ENCODE results near the gene WBP1L.
"Not testable (repeated sequence)": the region's sequence is repeated elsewhere in the genome, so short reads cannot be mapped to it uniquely, and the experiment has no call there.

Gene WBP1L

GRCh38 chr10:102712089-102712488 is 31.7 kb upstream of the WBP1L start:
- Histone ChIP-seq H3K9ac (ENCODE audit: low read length in 5 of 5) (no peak overlapping the region), H3K4me1 (ENCODE audit: control insufficient read depth in 5 of 5, insufficient read depth in 5 of 5, low read length in 5 of 5) (peaks cover 0 to 23% (median 20%) of the 10 kb centered on the region in 5 donors), H3K27me3 (ENCODE audit: control insufficient read depth in 5 of 5, insufficient read depth in 4 of 5, low read length in 5 of 5) (no peaks in the 10 kb centered on the region), H3K9me3 (ENCODE audit: control insufficient read depth in 5 of 5, low read length in 5 of 5) (no peaks in the 10 kb centered on the region), H3K36me3 (ENCODE audit: control insufficient read depth in 5 of 5, insufficient read depth in 5 of 5, low read length in 5 of 5) (no peaks in the 10 kb centered on the region), H3K4me3 (ENCODE audit: low read depth in 1 of 5, low read length in 5 of 5) (no peak overlapping the region), H3K27ac (ENCODE audit: low read depth, low read length) (no peak overlapping the region)

DNA sequence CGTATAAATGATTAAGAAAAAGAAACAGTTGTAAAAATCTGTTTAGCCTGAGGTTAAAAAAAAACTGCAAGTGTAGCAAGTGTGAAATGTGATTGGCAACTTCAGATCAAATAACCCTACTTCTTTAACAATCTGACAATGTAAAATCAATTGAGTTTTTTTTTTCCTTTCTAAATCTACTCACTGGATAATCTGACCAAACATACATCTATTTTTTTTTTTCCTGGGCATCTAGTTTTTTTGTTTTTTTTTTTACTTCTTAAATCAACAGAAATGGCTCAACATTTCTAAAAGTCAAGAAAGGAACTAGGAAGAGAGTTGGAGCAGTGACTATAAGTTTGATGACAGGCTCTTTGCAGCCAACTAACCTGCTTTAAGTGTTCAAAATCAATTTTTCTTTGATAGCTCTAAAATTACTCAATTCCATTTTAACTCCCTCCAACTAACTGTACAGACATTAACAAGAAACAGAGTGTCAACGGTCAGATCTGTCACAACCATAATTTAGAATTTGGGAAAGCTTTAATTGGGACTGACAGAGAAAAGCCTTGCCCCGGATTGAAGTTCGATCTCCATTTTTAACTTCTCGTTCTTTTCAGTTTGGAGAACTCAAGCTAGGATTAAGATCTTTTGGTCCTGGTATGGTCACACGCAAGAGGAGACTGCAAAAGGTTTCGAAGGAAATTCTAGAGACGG is 30.8 kb upstream of the WBP1L start:
- peak overlapping the region; percentile 86 to 93 (median 90) for H3K4me3 ChIP-seq (ENCODE audit: low read depth in 1 of 5, low read length in 5 of 5)
- H3K27me3 ChIP-seq (ENCODE audit: control insufficient read depth in 5 of 5, insufficient read depth in 4 of 5, low read length in 5 of 5): no peaks in the 10 kb centered on the region
- peak overlapping the region in 4 of 5 donors; percentile 48 to 84 (median 66) for H3K9ac ChIP-seq (ENCODE audit: low read length in 5 of 5)
- peak overlapping the region; percentile 19 for H3K27ac ChIP-seq (ENCODE audit: low read depth, low read length)
- no peaks in the 10 kb centered on the region for H3K36me3 ChIP-seq (ENCODE audit: control insufficient read depth in 5 of 5, insufficient read depth in 5 of 5, low read length in 5 of 5)
- H3K4me1 ChIP-seq (ENCODE audit: control insufficient read depth in 5 of 5, insufficient read depth in 5 of 5, low read length in 5 of 5): peaks cover 0 to 23% (median 20%) of the 10 kb centered on the region in 5 donors
- H3K9me3 ChIP-seq (ENCODE audit: control insufficient read depth in 5 of 5, low read length in 5 of 5): no peaks in the 10 kb centered on the region

GRCh38 chr10:102713539-102713813 is 30.3 kb upstream of the WBP1L start:
- peak overlapping the region; percentile 86 to 93 (median 90) for H3K4me3 ChIP-seq (ENCODE audit: low read depth in 1 of 5, low read length in 5 of 5)
- no peaks in the 10 kb centered on the region for H3K27me3 ChIP-seq (ENCODE audit: control insufficient read depth in 5 of 5, insufficient read depth in 4 of 5, low read length in 5 of 5)
- no peaks in the 10 kb centered on the region for H3K36me3 ChIP-seq (ENCODE audit: control insufficient read depth in 5 of 5, insufficient read depth in 5 of 5, low read length in 5 of 5)
- peaks cover 0 to 23% (median 21%) of the 10 kb centered on the region in 5 donors for H3K4me1 ChIP-seq (ENCODE audit: control insufficient read depth in 5 of 5, insufficient read depth in 5 of 5, low read length in 5 of 5)
- H3K27ac ChIP-seq (ENCODE audit: low read depth, low read length): peak overlapping the region; percentile 19
- no peaks in the 10 kb centered on the region for H3K9me3 ChIP-seq (ENCODE audit: control insufficient read depth in 5 of 5, low read length in 5 of 5)
- peak overlapping the region; percentile 29 to 84 (median 60) for H3K9ac ChIP-seq (ENCODE audit: low read length in 5 of 5)

- H3K36me3 ChIP-seq (ENCODE audit: control insufficient read depth in 5 of 5, insufficient read depth in 5 of 5, low read length in 5 of 5): no peaks in the 10 kb centered on the region
- H3K9ac ChIP-seq (ENCODE audit: low read length in 5 of 5): peak within 1 kb of the TSS; percentile 29 to 84 (median 66)
- no peaks in the 10 kb centered on the region for H3K27me3 ChIP-seq (ENCODE audit: control insufficient read depth in 5 of 5, insufficient read depth in 4 of 5, low read length in 5 of 5)
- H3K4me1 ChIP-seq (ENCODE audit: control insufficient read depth in 5 of 5, insufficient read depth in 5 of 5, low read length in 5 of 5): peaks cover 0 to 23% (median 21%) of the 10 kb centered on the region in 5 donors
- peak within 1 kb of the TSS; percentile 19 for H3K27ac ChIP-seq (ENCODE audit: low read depth, low read length)
- H3K4me3 ChIP-seq (ENCODE audit: low read depth in 1 of 5, low read length in 5 of 5): peak within 1 kb of the TSS; percentile 86 to 93 (median 90)
- H3K9me3 ChIP-seq (ENCODE audit: control insufficient read depth in 5 of 5, low read length in 5 of 5): no peaks in the 10 kb centered on the region
Measured at GRCh38 chr10:102713814-102714620, 29.7 kb upstream of the WBP1L start, which contains the start of gene ARL3. Gene ARL3 (minus strand): TSS chr10:102714397. CDS start chr10:102714275, 122 bp downstream.

- Histone ChIP-seq H3K27ac (ENCODE audit: low read depth, low read length) (peak within 1 kb of the TSS; percentile 19), H3K4me1 (ENCODE audit: control insufficient read depth in 5 of 5, insufficient read depth in 5 of 5, low read length in 5 of 5) (peaks cover 0 to 23% (median 21%) of the 10 kb centered on the region in 5 donors), H3K4me3 (ENCODE audit: low read depth in 1 of 5, low read length in 5 of 5) (peak within 1 kb of the TSS; percentile 86 to 93 (median 90)), H3K9me3 (ENCODE audit: control insufficient read depth in 5 of 5, low read length in 5 of 5) (no peaks in the 10 kb centered on the region), H3K27me3 (ENCODE audit: control insufficient read depth in 5 of 5, insufficient read depth in 4 of 5, low read length in 5 of 5) (no peaks in the 10 kb centered on the region), H3K36me3 (ENCODE audit: control insufficient read depth in 5 of 5, insufficient read depth in 5 of 5, low read length in 5 of 5) (no peaks in the 10 kb centered on the region), H3K9ac (ENCODE audit: low read length in 5 of 5) (peak within 1 kb of the TSS; percentile 29 to 84 (median 66))
Measured at GRCh38 chr10:102714621-102715455, 28.9 kb upstream of the WBP1L start, which contains the start of gene SFXN2. Gene SFXN2 (plus strand): TSS chr10:102714636. CDS start chr10:102726637, 12,001 bp downstream.

DNA sequence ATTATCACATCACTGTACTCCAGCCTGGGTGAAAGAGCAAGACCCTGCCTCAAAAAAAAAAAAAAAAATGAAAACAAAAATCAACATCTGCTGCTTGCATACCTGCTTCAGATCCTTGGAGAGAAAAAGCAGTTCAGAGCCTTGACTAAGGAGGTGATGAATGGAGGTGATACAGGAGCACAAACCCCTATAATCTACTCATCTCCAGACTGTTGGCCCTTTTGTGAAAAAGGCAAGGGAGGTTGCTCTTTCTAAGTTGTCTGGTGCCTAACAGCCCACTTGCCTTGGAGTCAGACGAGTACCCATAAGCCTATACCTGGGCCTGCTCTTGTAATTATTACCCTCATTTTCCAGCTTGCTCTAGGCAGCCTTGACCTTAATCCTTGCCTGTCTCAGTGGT is 27.9 kb upstream of the WBP1L start:
- H3K27ac ChIP-seq (ENCODE audit: low read depth, low read length): no peak overlapping the region
- H3K36me3 ChIP-seq (ENCODE audit: control insufficient read depth in 5 of 5, insufficient read depth in 5 of 5, low read length in 5 of 5): no peaks in the 10 kb centered on the region
- no peaks in the 10 kb centered on the region for H3K9me3 ChIP-seq (ENCODE audit: control insufficient read depth in 5 of 5, low read length in 5 of 5)
- H3K9ac ChIP-seq (ENCODE audit: low read length in 5 of 5): no peak overlapping the region
- H3K27me3 ChIP-seq (ENCODE audit: control insufficient read depth in 5 of 5, insufficient read depth in 4 of 5, low read length in 5 of 5): no peaks in the 10 kb centered on the region
- peaks cover 0 to 26% (median 24%) of the 10 kb centered on the region in 5 donors for H3K4me1 ChIP-seq (ENCODE audit: control insufficient read depth in 5 of 5, insufficient read depth in 5 of 5, low read length in 5 of 5)
- H3K4me3 ChIP-seq (ENCODE audit: low read depth in 1 of 5, low read length in 5 of 5): no peak overlapping the region

GRCh38 chr10:102716900-102717565 is 26.7 kb upstream of the WBP1L start:
- not testable (repeated sequence) for H3K4me3 ChIP-seq (ENCODE audit: low read depth in 1 of 5, low read length in 5 of 5); H3K9ac ChIP-seq (ENCODE audit: low read length in 5 of 5); H3K9me3 ChIP-seq (ENCODE audit: control insufficient read depth in 5 of 5, low read length in 5 of 5); H3K27me3 ChIP-seq (ENCODE audit: control insufficient read depth in 5 of 5, insufficient read depth in 4 of 5, low read length in 5 of 5); H3K36me3 ChIP-seq (ENCODE audit: control insufficient read depth in 5 of 5, insufficient read depth in 5 of 5, low read length in 5 of 5); H3K27ac ChIP-seq (ENCODE audit: low read depth, low read length)
- peaks cover 0 to 29% (median 27%) of the 10 kb centered on the region in 5 donors for H3K4me1 ChIP-seq (ENCODE audit: control insufficient read depth in 5 of 5, insufficient read depth in 5 of 5, low read length in 5 of 5)

DNA sequence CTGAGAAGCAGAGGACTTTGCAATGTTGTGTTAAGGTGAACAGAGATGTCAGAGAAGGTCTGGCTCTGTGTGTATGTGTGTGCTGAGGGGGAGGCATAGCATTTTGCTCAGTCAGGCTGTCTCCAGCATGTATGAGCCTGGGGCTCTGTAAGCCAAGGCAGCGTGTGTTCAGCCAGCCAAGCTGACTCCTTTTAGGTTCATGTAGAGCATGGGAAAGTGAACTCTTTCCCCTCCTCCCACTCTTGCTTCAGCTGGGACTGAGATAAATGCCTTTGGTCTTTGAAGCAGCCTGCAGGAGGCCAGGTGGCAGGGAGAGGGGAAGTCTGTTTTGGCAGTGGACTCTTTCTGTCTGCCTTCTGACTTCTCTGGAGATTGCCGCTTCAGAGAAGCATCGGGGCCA is 25.5 kb upstream of the WBP1L start:
- Histone ChIP-seq H3K9ac (ENCODE audit: low read length in 5 of 5) (peak overlapping the region in 1 of 5 donors; percentile 13), H3K4me3 (ENCODE audit: low read depth in 1 of 5, low read length in 5 of 5) (no peak overlapping the region), H3K27me3 (ENCODE audit: control insufficient read depth in 5 of 5, insufficient read depth in 4 of 5, low read length in 5 of 5) (no peaks in the 10 kb centered on the region), H3K36me3 (ENCODE audit: control insufficient read depth in 5 of 5, insufficient read depth in 5 of 5, low read length in 5 of 5) (no peaks in the 10 kb centered on the region), H3K4me1 (ENCODE audit: control insufficient read depth in 5 of 5, insufficient read depth in 5 of 5, low read length in 5 of 5) (peaks cover 0 to 26% (median 25%) of the 10 kb centered on the region in 5 donors), H3K9me3 (ENCODE audit: control insufficient read depth in 5 of 5, low read length in 5 of 5) (no peaks in the 10 kb centered on the region), H3K27ac (ENCODE audit: low read depth, low read length) (no peak overlapping the region)

DNA sequence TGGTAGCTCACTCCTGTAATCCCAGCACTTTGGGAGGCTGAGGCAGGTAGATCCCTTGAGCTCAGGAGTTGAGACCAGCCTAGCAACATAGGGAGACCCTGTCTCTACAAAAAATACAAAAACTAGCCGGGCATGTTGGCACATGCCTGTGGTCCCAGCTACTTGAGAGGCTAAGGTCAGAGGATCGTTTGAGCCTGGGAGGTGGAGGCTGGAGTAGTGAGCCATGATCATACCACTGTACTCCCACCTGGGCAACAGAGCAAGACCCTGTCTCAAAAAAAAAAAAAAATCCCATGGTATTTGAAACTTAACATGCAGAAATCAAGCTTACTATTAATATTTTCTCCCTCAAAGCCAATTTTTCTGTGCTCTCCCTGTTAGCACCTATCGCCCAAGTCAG is 23.4 kb upstream of the WBP1L start:
- Histone ChIP-seq H3K4me1 (ENCODE audit: control insufficient read depth in 5 of 5, insufficient read depth in 5 of 5, low read length in 5 of 5) (peaks cover 0 to 10% (median 7%) of the 10 kb centered on the region in 5 donors), H3K27ac (ENCODE audit: low read depth, low read length) (no peak overlapping the region), H3K27me3 (ENCODE audit: control insufficient read depth in 5 of 5, insufficient read depth in 4 of 5, low read length in 5 of 5) (no peaks in the 10 kb centered on the region), H3K36me3 (ENCODE audit: control insufficient read depth in 5 of 5, insufficient read depth in 5 of 5, low read length in 5 of 5) (no peaks in the 10 kb centered on the region), H3K9ac (ENCODE audit: low read length in 5 of 5) (no peak overlapping the region), H3K9me3 (ENCODE audit: control insufficient read depth in 5 of 5, low read length in 5 of 5) (no peaks in the 10 kb centered on the region), H3K4me3 (ENCODE audit: low read depth in 1 of 5, low read length in 5 of 5) (no peak overlapping the region)
